Omental fat pad (tissue), 4 donors: Measurements from ENCODE around the gene OR52W1. TPM values are rescaled to one million over a fixed set of nuclear protein-coding genes. Genes with fewer than 3 reads are reported as not detected.

ENCODE experiments used
- ATAC-seq: fragments of 150-250 bp; one replicate; pipeline ENCODE4 v1.9.1; 2016; ENCODE audit warnings: mild to moderate bottlenecking, moderate library complexity; ENCODE audit not compliant: low FRiP score
- DNase-seq: peaks from one replicate; pipeline ENCODE4 v3.0.0-alpha.2; 2019; ENCODE audit warnings: low spot score
- total RNA-seq, 4 donors: library from RNA; depleted of rRNA; stranded (reverse); fragments of >200 nt; gene quantifications; one replicate each; pipeline ENCODE4 v1.1.0, GENCODE V29; 2016
- TF ChIP-seq, protein P1 (sequence below), 3 donors: fragments of 450-650 bp; IDR thresholded peaks; one replicate each; pipeline ENCODE4 v1.5.1; 2016 to 2017; ENCODE audit warnings: antibody characterized with exemption in 3 of 3, mild to moderate bottlenecking in 3 of 3, moderate library complexity in 2 of 3

OR52W1 gene, protein sequence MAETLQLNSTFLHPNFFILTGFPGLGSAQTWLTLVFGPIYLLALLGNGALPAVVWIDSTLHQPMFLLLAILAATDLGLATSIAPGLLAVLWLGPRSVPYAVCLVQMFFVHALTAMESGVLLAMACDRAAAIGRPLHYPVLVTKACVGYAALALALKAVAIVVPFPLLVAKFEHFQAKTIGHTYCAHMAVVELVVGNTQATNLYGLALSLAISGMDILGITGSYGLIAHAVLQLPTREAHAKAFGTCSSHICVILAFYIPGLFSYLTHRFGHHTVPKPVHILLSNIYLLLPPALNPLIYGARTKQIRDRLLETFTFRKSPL
- not detected for total RNA-seq

DNA sequence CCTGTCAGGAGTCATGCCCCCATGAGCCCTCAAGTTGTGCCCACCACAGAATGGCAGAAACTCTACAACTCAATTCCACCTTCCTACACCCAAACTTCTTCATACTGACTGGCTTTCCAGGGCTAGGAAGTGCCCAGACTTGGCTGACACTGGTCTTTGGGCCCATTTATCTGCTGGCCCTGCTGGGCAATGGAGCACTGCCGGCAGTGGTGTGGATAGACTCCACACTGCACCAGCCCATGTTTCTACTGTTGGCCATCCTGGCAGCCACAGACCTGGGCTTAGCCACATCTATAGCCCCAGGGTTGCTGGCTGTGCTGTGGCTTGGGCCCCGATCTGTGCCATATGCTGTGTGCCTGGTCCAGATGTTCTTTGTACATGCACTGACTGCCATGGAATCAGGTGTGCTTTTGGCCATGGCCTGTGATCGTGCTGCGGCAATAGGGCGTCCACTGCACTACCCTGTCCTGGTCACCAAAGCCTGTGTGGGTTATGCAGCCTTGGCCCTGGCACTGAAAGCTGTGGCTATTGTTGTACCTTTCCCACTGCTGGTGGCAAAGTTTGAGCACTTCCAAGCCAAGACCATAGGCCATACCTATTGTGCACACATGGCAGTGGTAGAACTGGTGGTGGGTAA, at the start of gene OR52W1:
Gene OR52W1 (plus strand): TSS at position 51 of the 637 bp plus-strand sequence. CDS start 0 bp downstream, at position 51.
- TF ChIP-seq, protein P1, sequence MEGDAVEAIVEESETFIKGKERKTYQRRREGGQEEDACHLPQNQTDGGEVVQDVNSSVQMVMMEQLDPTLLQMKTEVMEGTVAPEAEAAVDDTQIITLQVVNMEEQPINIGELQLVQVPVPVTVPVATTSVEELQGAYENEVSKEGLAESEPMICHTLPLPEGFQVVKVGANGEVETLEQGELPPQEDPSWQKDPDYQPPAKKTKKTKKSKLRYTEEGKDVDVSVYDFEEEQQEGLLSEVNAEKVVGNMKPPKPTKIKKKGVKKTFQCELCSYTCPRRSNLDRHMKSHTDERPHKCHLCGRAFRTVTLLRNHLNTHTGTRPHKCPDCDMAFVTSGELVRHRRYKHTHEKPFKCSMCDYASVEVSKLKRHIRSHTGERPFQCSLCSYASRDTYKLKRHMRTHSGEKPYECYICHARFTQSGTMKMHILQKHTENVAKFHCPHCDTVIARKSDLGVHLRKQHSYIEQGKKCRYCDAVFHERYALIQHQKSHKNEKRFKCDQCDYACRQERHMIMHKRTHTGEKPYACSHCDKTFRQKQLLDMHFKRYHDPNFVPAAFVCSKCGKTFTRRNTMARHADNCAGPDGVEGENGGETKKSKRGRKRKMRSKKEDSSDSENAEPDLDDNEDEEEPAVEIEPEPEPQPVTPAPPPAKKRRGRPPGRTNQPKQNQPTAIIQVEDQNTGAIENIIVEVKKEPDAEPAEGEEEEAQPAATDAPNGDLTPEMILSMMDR (IDR thresholded peaks at IDR 0.05) = no peak
- ATAC-seq (no peak), DNase-seq (no peak)

DNA sequence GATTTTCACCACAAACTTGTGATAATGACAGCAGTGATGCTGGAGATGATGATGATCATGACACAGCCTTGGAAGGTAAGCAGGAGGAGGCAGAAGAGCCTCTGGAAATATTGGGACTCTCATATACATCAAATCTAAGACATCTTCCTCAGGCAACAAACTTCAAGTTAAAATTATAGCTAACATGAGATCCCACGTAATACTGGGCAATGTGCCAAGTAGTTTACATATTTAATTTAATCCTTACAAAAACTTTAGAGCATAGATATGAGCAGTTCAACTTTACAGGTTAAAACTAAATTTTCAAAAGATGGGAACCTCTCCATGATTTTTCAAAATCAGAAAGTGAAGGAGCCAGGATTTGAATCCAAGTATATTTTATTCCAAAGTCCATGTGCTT, 47.9 kb upstream of the OR52W1 start:
- no peak for ATAC-seq
- TF ChIP-seq, protein P1 (IDR thresholded peaks at IDR 0.05) = no peak
- DNase-seq = no peak

DNA sequence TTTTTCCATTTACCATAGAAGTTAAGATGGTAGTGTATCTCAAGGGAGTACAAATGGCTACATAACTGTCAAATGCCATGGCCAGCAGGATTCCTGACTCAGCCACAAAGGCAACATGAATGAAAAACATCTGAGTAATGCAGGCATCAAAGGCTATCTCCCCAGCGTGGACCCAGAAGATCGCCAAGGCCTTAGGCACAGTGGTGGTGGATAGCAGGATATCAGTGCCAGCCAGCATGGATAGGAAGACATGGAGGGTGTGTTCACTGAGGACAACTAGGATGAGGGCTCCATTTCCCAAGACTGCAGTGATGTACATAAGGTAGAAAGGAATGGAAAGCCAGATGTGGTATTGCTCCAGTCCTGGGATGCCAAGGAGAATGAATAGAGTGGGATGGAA, 46.9 kb upstream of the OR52W1 start:
- DNase-seq (no peak), ATAC-seq (no peak)
- TF ChIP-seq, protein P1 (IDR thresholded peaks at IDR 0.05) = no peak

DNA sequence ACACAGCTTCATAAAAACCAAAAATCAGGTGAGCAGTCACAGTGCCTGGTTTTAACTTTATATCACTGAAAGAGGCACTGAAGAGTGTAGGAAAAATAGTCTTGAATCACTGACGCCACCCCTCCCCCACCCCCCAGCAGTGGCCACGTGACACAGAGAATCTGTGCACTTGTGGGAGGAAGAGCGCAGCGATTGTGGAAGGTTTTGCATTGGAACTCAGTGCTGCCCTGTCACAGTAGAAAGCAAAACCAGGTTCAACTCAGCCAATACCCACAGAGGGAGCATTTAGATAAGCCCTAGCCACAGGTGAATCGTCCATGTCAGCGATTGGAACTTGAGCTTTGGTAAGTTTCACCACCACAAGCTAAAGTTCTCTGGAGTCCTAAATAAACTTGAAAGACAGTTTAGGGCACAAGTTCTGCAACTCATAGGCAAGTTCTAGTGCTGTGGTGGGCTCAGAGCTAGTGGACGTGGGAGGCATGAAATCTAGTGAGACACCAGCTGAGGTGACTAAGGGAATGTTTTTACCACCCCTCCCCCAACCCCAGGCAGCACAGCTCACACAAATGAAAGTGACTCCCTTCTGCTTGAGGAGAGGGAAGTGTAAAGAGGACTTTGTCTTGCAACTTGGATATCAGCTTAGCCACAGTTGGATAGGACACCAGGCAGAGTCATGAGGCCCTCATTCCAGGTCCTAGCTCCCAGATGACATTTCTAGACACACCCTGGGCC, 42.2 kb upstream of the OR52W1 start:
- no peak for ATAC-seq
- TF ChIP-seq, protein P1 (IDR thresholded peaks at IDR 0.05) = no peak
- DNase-seq = no peak

DNA sequence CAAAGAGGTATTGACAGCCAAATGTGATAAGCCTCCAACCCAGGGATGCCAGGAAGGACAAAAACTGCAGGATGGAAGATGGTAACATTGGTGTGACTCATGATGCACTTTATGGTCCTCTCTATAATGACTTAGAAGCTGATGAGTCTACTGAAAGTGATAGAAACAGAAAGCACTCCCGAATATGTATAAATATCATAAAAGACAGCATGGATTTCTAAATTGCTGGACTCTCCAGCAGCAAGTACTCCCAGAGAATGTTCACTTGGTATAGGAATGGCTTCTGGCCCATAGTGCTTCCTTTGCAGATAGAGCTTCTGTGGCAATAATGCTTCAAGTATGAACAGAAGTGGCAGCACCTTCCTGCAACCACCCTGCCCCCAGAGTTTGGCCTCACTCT, 28.8 kb upstream of the OR52W1 start, which contains the start of gene OR52B2:
Gene OR52B2 (minus strand): TSS at position 101 of the 400 bp plus-strand sequence. CDS start 0 bp downstream, at position 101.
- no peak for DNase-seq
- ATAC-seq = no peak

DNA sequence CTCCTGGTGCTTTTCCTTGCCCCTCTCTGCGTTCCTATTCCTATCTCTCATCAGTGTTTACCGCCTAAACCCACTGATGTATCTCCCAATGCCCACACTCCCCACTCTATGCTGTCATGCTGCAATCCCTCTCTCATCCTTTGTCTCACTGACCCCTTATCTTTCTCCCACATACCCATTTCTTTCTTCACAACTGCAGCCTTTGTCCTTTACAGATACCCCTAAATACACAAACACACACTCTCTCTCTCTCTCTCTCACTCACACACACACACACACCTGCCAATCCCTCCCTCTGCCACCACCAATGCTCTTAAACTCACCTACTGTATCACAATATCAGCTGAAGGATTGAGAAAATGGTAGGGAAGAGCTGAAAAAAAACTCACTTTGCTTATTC, 23.6 kb upstream of the OR52W1 start:
- TF ChIP-seq, protein P1 (IDR thresholded peaks at IDR 0.05) = no peak
- ATAC-seq = no peak
- DNase-seq = no peak

More for the DNA sequence above, 28.8 kb upstream of the OR52W1 start, which contains the start of gene OR52B2:
- TF ChIP-seq, protein P1 (IDR thresholded peaks at IDR 0.05) = no peak
